ENCODE results near the gene ADORA2A. TPM values are rescaled to one million over a fixed set of nuclear protein-coding genes. Genes with fewer than 3 reads are reported as not detected.
A peak's percentile ranks its signal among the peaks of the same experiment; 100 is the strongest.

The ADORA2A gene
- total RNA-seq, 1 experiment from 2014 or later, result 7.6 TPM

- TF ChIP-seq JUN (CRISPR knock-in tag; IDR thresholded peaks at IDR 0.05), result no peak
- TF ChIP-seq AFF4 (CRISPR knock-in tag; IDR thresholded peaks at IDR 0.05; ENCODE audit: borderline replicate concordance), result no peak
- no peak for TF ChIP-seq MLX (CRISPR knock-in tag; IDR thresholded peaks at IDR 0.05)
- TF ChIP-seq SP1 (CRISPR knock-in tag; conservative IDR thresholded peaks at IDR 0.05), result no peak
- TF ChIP-seq NFE2L1 (CRISPR knock-in tag; IDR thresholded peaks at IDR 0.05), result no peak
- no peak for TF ChIP-seq TP53 (CRISPR knock-in tag; IDR thresholded peaks at IDR 0.05)
These were observed 10.2 kb upstream of the ADORA2A start (continued) for GRCh38 chr22:24417200-24417599.

- ChIA-PET CTCF (interaction anchor here (1.1 to 14.0 kb wide), 4 partner anchors 8 to 261 kb away, joined by 3 to 271 read pairs (median 124); no protein-coding TSS in a partner anchor), POLR2A (no interaction called here)
- DNase-seq (ENCODE audit: low spot score) (no peak), ATAC-seq (no peak)
- no peak for TF ChIP-seq ESRRA (CRISPR knock-in tag; IDR thresholded peaks at IDR 0.05; ENCODE audit: borderline replicate concordance)
- no peak for TF ChIP-seq IRF2 (CRISPR knock-in tag; IDR thresholded peaks at IDR 0.05; ENCODE audit: borderline replicate concordance, low read depth)
- TF ChIP-seq GTF2I (CRISPR knock-in tag; conservative IDR thresholded peaks at IDR 0.05), result no peak
- no peak overlapping the region for H3K27ac Mint-ChIP-seq
- H3K4me1 Mint-ChIP-seq, result peaks cover 18% of the 10 kb centered on the region
- no peaks in the 10 kb centered on the region for H3K9me3 Mint-ChIP-seq
- no peaks in the 10 kb centered on the region for H3K27me3 Mint-ChIP-seq (ENCODE audit: low read depth)
- peaks cover 12% of the 10 kb centered on the region for H3K36me3 Mint-ChIP-seq
- no peak overlapping the region for H3K4me3 Mint-ChIP-seq
These were observed 9.3 kb upstream of the ADORA2A start for GRCh38 chr22:24417901-24418641.

- Mint-ChIP-seq H3K27ac (peak overlapping the region; percentile 78; the same call in 1 of the 2 replicates), H3K27me3 (ENCODE audit: low read depth) (no peaks in the 10 kb centered on the region; the same call in 1 of the 2 replicates), H3K36me3 (peaks cover 11% of the 10 kb centered on the region), H3K4me1 (peaks cover 18% of the 10 kb centered on the region), H3K9me3 (no peaks in the 10 kb centered on the region), H3K4me3 (no peak overlapping the region)
- ATAC-seq (no peak), DNase-seq (ENCODE audit: low spot score) (no peak)
- CTCF ChIA-PET, result interaction anchor here (0.5 to 14.0 kb wide), 5 partner anchors 9 to 262 kb away, joined by 3 to 271 read pairs (median 5); no protein-coding TSS in a partner anchor
- POLR2A ChIA-PET, result no interaction called here
- TF ChIP-seq TCF7 (CRISPR knock-in tag; IDR thresholded peaks at IDR 0.05; ENCODE audit: low read depth) (no peak), TEAD1 (CRISPR knock-in tag; IDR thresholded peaks at IDR 0.05) (no peak), RORB (CRISPR knock-in tag; IDR thresholded peaks at IDR 0.05) (no peak), ZNF396 (CRISPR knock-in tag; IDR thresholded peaks at IDR 0.05; ENCODE audit: borderline replicate concordance) (no peak), ZNF232 (CRISPR knock-in tag; IDR thresholded peaks at IDR 0.05) (no peak), IRF1 (CRISPR knock-in tag; IDR thresholded peaks at IDR 0.05) (no peak), FOXK1 (CRISPR knock-in tag; IDR thresholded peaks at IDR 0.05) (no peak), ZBTB21 (CRISPR knock-in tag; IDR thresholded peaks at IDR 0.05; ENCODE audit: borderline replicate concordance) (no peak), EMX1 (CRISPR knock-in tag; IDR thresholded peaks at IDR 0.05) (no peak), STAT6 (CRISPR knock-in tag; conservative IDR thresholded peaks at IDR 0.05; ENCODE audit: low read depth) (no peak), JUN (CRISPR knock-in tag; IDR thresholded peaks at IDR 0.05) (no peak)
These were observed 8.5 kb upstream of the ADORA2A start for GRCh38 chr22:24418786-24419474.

Data from WTC11 (cell line).